Breast epithelium (tissue), 4 donors: ENCODE results near the gene ASXL1. TPM values are rescaled to one million over a fixed set of nuclear protein-coding genes. Genes with fewer than 3 reads are reported as not detected.

Experiments
- DNase-seq, 2 donors: peaks; one replicate each; pipeline ENCODE4 v3.0.0-alpha.2; 2019; ENCODE audit warnings: low spot score in 2 of 2
- H3K27ac ChIP-seq, 2 donors: fragments of 200-600 bp; sonication (generic) in 1 of 2; one replicate each; pipeline ENCODE4 v1.5.1; 2016 to 2019; ENCODE audit warnings: mild to moderate bottlenecking in 1 of 2
- H3K27me3 ChIP-seq, 2 donors: fragments of 200-600 bp; sonication (generic) in 1 of 2; one replicate each; pipeline versions ENCODE4 v1.5.1 to v1.6.0; 2017 to 2019; ENCODE audit warnings: control low read depth in 1 of 2, mild to moderate bottlenecking in 1 of 2
- H3K36me3 ChIP-seq: fragments of 200-600 bp; one replicate; pipeline ENCODE4 v1.5.1; 2019
- H3K4me1 ChIP-seq, 2 donors: fragments of 200-600 bp; sonication (generic); one replicate each; pipeline ENCODE4 v1.5.1; 2016 to 2019; ENCODE audit warnings: control low read depth in 1 of 2
- H3K4me3 ChIP-seq, 3 donors: fragments of 200-600 bp; sonication (generic); 1 replicate in 2 of 3; 2 replicates in 1 of 3; pipeline ENCODE4 v1.5.1; 2016 to 2019; ENCODE audit warnings: mild to moderate bottlenecking in 3 of 3, moderate library complexity in 2 of 3
- H3K9me3 ChIP-seq, 2 donors: fragments of 200-600 bp; sonication (generic) in 1 of 2; one replicate each; pipeline ENCODE4 v1.5.1; 2016 to 2019; ENCODE audit warnings: control low read depth in 1 of 2
- CTCF ChIP-seq, 3 donors: fragments of 450-650 bp; IDR thresholded peaks; one replicate each; pipeline ENCODE4 v1.5.1; 2016 to 2017; ENCODE audit warnings: antibody characterized with exemption in 3 of 3, mild to moderate bottlenecking in 3 of 3, moderate library complexity in 3 of 3
- POLR2A ChIP-seq: fragments of 450-650 bp; IDR thresholded peaks from one replicate; pipeline ENCODE4 v1.6.1; 2016; ENCODE audit warnings: antibody characterized with exemption, mild to moderate bottlenecking, moderate library complexity
- POLR2AphosphoS5 ChIP-seq, 3 donors: sonication (generic); formaldehyde crosslinking; IDR thresholded peaks; one replicate each; pipeline ENCODE4 v1.6.1; 2017; ENCODE audit warnings: antibody characterized with exemption in 3 of 3
- intact Hi-C: fragments of 100-400 bp; cut with DNase I; formaldehyde crosslinking; loops from one replicate; pipeline ENCODE4 v1.15.1; 2023; ENCODE audit warnings: low total_unique reads
- total RNA-seq, 3 donors: library from RNA; depleted of rRNA; stranded (reverse); fragments of >200 nt; gene quantifications; one replicate each; pipeline ENCODE4 v1.1.0, GENCODE V29; 2016

Gene ASXL1
- total RNA-seq, 3 donors from 2014 or later: 73.3 to 102 (median 97.3) TPM

GRCh38 chr20:32362901-32363364, 4.8 kb downstream of the ASXL1 start:
- intact Hi-C loops: no loop called here
- Histone ChIP-seq H3K9me3 (no peaks in the 10 kb centered on the region), H3K27ac (peak overlapping the region in 1 of 2 donors; percentile 38), H3K4me3 (no peak overlapping the region), H3K36me3 (no peaks in the 10 kb centered on the region), H3K27me3 (no peaks in the 10 kb centered on the region), H3K4me1 (peaks cover 0 to 13% of the 10 kb centered on the region in 2 donors)
- no peak for DNase-seq
- TF ChIP-seq POLR2A (no peak), POLR2AphosphoS5 (IDR thresholded peaks at IDR 0.05) (no peak), CTCF (IDR thresholded peaks at IDR 0.05) (no peak)

GRCh38 chr20:32363492-32363891, 5.4 kb downstream of the ASXL1 start:
- Histone ChIP-seq H3K27me3 (no peaks in the 10 kb centered on the region), H3K4me3 (no peak overlapping the region), H3K9me3 (no peaks in the 10 kb centered on the region), H3K27ac (peak overlapping the region in 1 of 2 donors; percentile 38), H3K36me3 (no peaks in the 10 kb centered on the region), H3K4me1 (peaks cover 0 to 13% of the 10 kb centered on the region in 2 donors)
- TF ChIP-seq POLR2AphosphoS5 (IDR thresholded peaks at IDR 0.05) (no peak), CTCF (IDR thresholded peaks at IDR 0.05) (no peak), POLR2A (no peak)
- DNase-seq: no peak
- intact Hi-C loops: no loop called here

GRCh38 chr20:32364554-32365208, 6.5 kb downstream of the ASXL1 start:
- H3K4me3 ChIP-seq: no peak overlapping the region
- no peak for DNase-seq
- H3K27ac ChIP-seq: no peak overlapping the region
- TF ChIP-seq CTCF (IDR thresholded peaks at IDR 0.05): no peak
- TF ChIP-seq POLR2A: no peak
- TF ChIP-seq POLR2AphosphoS5 (IDR thresholded peaks at IDR 0.05): no peak
- H3K9me3 ChIP-seq: no peaks in the 10 kb centered on the region
- no peaks in the 10 kb centered on the region for H3K36me3 ChIP-seq
- intact Hi-C loops: no loop called here
- no peaks in the 10 kb centered on the region for H3K27me3 ChIP-seq
- H3K4me1 ChIP-seq: peaks cover 0 to 13% of the 10 kb centered on the region in 2 donors

- no peaks in the 10 kb centered on the region for H3K9me3 ChIP-seq
- TF ChIP-seq CTCF (IDR thresholded peaks at IDR 0.05) (no peak), POLR2AphosphoS5 (IDR thresholded peaks at IDR 0.05) (no peak), POLR2A (no peak)
- intact Hi-C loops: no loop called here
These were observed 7.4 kb downstream of the ASXL1 start for GRCh38 chr20:32365564-32365963.

GRCh38 chr20:32366380-32366779, 8.2 kb downstream of the ASXL1 start:
- intact Hi-C loops: no loop called here
- H3K9me3 ChIP-seq: no peaks in the 10 kb centered on the region
- no peaks in the 10 kb centered on the region for H3K27me3 ChIP-seq
- H3K4me3 ChIP-seq: no peak overlapping the region
- TF ChIP-seq CTCF (IDR thresholded peaks at IDR 0.05) (no peak), POLR2AphosphoS5 (IDR thresholded peaks at IDR 0.05) (no peak)
- H3K4me1 ChIP-seq: peaks cover 0 to 13% of the 10 kb centered on the region in 2 donors
- DNase-seq: no peak
- no peaks in the 10 kb centered on the region for H3K36me3 ChIP-seq
- no peak overlapping the region for H3K27ac ChIP-seq

More at GRCh38 chr20:32365564-32365963, 7.4 kb downstream of the ASXL1 start:
- H3K4me3 ChIP-seq: no peak overlapping the region
- no peaks in the 10 kb centered on the region for H3K36me3 ChIP-seq
- DNase-seq: no peak
- peaks cover 0 to 13% of the 10 kb centered on the region in 2 donors for H3K4me1 ChIP-seq
- H3K27ac ChIP-seq: no peak overlapping the region
- H3K27me3 ChIP-seq: no peaks in the 10 kb centered on the region
